ENCODE measurements around the gene SULF2.

SULF2 gene

DNA sequence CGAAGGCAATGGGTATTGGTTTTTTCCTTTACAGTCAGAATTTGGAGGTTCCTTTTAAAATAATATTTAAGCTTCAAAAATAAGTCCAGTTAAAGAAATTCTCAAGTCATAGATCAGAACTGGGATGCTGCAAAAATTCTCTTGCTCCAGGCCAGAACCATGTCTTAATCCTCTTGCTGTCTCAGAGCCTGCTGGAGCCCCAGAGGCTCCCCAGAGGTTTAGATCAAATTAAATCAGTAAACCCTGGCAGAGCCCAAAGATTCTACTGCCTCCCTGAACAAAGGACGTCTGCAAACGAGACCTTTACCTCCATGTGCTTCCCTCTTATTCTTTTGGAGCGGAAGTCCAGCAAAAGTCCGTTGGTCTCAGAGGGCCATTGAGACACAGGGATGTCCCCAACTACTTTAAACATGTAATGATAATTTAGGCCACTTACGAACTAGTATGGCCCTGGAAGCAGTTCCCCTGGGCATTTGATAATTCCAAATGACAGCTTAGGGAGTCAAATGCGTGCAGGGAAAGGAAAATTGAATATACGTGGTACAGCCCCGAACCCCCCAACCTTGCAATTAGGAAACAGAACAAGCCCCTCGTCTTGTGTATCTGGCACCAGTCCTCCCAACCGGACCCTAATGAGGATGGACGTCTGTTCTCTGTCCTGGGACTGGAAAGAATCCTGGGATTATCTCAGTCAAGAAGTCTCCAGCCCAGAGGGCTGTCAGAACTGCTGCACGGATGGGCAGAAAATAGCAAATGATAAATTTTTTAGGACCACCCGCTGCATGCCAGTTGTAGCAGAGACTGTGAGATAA is 31.5 kb downstream of the SULF2 start:
- TF ChIP-seq RAD21 (IDR thresholded peaks at IDR 0.05; ENCODE audit: low read depth) (no peak), CREB1 (IDR thresholded peaks at IDR 0.05; ENCODE audit: low read depth) (no peak), TEAD4 (IDR thresholded peaks at IDR 0.05) (no peak), TAF1 (IDR thresholded peaks at IDR 0.05; ENCODE audit: low read depth) (no peak), EGR1 (IDR thresholded peaks at IDR 0.05) (no peak), ZBTB7A (IDR thresholded peaks at IDR 0.05; ENCODE audit: low read depth) (no peak), YY1 (IDR thresholded peaks at IDR 0.05; ENCODE audit: low read depth) (no peak)

DNA sequence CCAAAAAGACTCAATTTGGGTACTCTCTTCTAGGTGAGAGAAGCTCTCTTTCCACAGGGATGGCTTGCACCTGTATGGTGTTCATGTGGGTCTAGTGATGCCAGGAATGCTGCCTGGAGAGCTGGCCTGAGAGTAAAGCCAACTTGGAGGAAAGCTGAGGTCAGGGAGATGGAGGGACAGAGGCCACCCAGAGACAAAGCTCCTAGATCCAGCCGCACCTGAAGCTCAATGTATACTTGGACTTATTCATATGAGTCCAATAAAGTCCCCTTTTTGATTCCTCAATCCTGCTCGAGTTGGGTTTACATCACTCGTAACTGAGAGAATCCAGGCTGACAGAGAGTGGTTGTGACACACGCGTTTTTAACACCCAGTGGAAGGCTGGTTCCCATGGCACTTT is 33.8 kb downstream of the SULF2 start:
- no peak for TF ChIP-seq TAF1 (IDR thresholded peaks at IDR 0.05; ENCODE audit: low read depth)
- TF ChIP-seq, protein P1, sequence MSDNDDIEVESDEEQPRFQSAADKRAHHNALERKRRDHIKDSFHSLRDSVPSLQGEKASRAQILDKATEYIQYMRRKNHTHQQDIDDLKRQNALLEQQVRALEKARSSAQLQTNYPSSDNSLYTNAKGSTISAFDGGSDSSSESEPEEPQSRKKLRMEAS (IDR thresholded peaks at IDR 0.05) = no peak
- no peak for TF ChIP-seq TCF12 (IDR thresholded peaks at IDR 0.05; ENCODE audit: low read depth)
- TF ChIP-seq EGR1 (IDR thresholded peaks at IDR 0.05) = no peak
- TF ChIP-seq CEBPB (IDR thresholded peaks at IDR 0.05) = no peak
- TF ChIP-seq EP300 (IDR thresholded peaks at IDR 0.05; ENCODE audit: borderline replicate concordance) = no peak

DNA sequence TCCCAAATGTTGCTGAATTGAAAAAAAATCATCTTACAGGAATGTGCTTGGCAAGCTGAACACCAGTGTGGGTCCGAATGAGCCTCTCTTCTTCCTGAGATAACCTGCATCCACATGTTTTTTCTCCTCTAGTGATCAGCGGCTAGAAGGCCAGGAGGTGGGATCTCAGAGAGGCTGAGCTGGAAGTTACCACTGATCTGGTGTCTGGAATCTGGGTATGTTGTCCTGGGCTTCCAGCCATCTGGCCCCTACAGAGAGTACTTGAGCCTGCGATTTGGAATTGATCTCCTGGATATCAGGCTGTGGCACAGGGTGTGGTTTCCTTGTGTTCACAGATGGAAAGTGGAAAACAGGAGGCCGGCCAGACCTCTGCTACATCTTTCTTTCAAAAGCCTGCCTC is 35.9 kb downstream of the SULF2 start:
- TF ChIP-seq, protein P1 (IDR thresholded peaks at IDR 0.05) = no peak
- no peak for TF ChIP-seq TAF1 (IDR thresholded peaks at IDR 0.05; ENCODE audit: low read depth)
- no peak for TF ChIP-seq ZBTB7A (IDR thresholded peaks at IDR 0.05; ENCODE audit: low read depth)
- no peak for TF ChIP-seq TCF12 (IDR thresholded peaks at IDR 0.05; ENCODE audit: low read depth)

DNA sequence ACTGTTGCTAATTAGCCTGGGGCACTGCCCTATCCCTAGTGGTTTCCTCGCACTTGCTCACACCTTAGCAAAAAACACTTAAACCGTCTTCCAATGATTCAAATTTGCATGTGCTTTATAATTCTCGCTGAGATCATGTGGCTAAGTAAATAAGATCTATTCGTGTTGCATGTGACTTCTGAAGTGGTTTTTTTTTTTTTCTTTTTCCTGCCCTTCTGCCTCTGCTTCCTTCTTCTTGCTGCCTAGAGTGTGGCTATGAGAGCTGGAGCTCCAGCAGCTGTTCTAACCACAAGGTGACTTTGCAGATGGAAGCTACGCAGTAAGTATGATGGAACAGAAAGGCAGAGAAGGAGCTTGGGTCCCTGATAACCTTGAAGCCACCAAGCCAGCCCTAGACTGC is 36.5 kb downstream of the SULF2 start:
- no peak for TF ChIP-seq NFIC (IDR thresholded peaks at IDR 0.05)
- no peak for TF ChIP-seq ZBTB7A (IDR thresholded peaks at IDR 0.05; ENCODE audit: low read depth)
- no peak for TF ChIP-seq TCF12 (IDR thresholded peaks at IDR 0.05; ENCODE audit: low read depth)
- TF ChIP-seq TAF1 (IDR thresholded peaks at IDR 0.05; ENCODE audit: low read depth) = no peak
- TF ChIP-seq RAD21 (IDR thresholded peaks at IDR 0.05; ENCODE audit: low read depth) = no peak
- TF ChIP-seq, protein P2, sequence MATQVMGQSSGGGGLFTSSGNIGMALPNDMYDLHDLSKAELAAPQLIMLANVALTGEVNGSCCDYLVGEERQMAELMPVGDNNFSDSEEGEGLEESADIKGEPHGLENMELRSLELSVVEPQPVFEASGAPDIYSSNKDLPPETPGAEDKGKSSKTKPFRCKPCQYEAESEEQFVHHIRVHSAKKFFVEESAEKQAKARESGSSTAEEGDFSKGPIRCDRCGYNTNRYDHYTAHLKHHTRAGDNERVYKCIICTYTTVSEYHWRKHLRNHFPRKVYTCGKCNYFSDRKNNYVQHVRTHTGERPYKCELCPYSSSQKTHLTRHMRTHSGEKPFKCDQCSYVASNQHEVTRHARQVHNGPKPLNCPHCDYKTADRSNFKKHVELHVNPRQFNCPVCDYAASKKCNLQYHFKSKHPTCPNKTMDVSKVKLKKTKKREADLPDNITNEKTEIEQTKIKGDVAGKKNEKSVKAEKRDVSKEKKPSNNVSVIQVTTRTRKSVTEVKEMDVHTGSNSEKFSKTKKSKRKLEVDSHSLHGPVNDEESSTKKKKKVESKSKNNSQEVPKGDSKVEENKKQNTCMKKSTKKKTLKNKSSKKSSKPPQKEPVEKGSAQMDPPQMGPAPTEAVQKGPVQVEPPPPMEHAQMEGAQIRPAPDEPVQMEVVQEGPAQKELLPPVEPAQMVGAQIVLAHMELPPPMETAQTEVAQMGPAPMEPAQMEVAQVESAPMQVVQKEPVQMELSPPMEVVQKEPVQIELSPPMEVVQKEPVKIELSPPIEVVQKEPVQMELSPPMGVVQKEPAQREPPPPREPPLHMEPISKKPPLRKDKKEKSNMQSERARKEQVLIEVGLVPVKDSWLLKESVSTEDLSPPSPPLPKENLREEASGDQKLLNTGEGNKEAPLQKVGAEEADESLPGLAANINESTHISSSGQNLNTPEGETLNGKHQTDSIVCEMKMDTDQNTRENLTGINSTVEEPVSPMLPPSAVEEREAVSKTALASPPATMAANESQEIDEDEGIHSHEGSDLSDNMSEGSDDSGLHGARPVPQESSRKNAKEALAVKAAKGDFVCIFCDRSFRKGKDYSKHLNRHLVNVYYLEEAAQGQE (IDR thresholded peaks at IDR 0.05; ENCODE audit: low read depth) = no peak
- TF ChIP-seq FOXM1 (IDR thresholded peaks at IDR 0.05; ENCODE audit: borderline replicate concordance, low read depth) = no peak
- no peak for TF ChIP-seq CEBPB (IDR thresholded peaks at IDR 0.05)
- no peak for TF ChIP-seq TEAD4 (IDR thresholded peaks at IDR 0.05)
- TF ChIP-seq, protein P3, sequence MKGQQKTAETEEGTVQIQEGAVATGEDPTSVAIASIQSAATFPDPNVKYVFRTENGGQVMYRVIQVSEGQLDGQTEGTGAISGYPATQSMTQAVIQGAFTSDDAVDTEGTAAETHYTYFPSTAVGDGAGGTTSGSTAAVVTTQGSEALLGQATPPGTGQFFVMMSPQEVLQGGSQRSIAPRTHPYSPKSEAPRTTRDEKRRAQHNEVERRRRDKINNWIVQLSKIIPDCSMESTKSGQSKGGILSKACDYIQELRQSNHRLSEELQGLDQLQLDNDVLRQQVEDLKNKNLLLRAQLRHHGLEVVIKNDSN (IDR thresholded peaks at IDR 0.05) = no peak
- no peak for TF ChIP-seq EGR1 (IDR thresholded peaks at IDR 0.05)
- TF ChIP-seq, protein P1 (IDR thresholded peaks at IDR 0.05) = no peak
- no peak for TF ChIP-seq YY1 (IDR thresholded peaks at IDR 0.05; ENCODE audit: low read depth)

DNA sequence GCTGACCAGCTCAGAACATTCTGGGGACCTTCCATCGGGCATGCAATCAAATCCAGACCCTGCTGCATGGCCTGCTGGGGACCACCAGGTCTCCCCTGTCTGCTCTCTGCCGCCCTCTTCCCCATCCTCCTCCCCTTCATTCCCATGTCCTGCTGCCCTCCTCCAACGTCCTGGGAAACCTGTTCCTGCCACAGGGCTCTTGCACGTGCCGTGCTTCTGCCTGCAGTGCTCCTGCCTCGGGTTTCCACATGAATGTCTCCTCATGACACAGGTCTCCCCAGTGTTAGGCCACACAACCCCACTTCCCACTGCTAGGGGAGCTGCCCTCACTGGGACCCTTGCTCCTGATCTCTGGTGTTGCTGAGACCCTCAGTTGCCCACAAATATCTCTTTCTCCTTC is 37.2 kb downstream of the SULF2 start:
- TF ChIP-seq RAD21 (IDR thresholded peaks at IDR 0.05; ENCODE audit: low read depth) (no peak), TEAD4 (IDR thresholded peaks at IDR 0.05) (no peak), ZBTB7A (IDR thresholded peaks at IDR 0.05; ENCODE audit: low read depth) (no peak), EP300 (IDR thresholded peaks at IDR 0.05; ENCODE audit: borderline replicate concordance) (no peak), CREB1 (IDR thresholded peaks at IDR 0.05; ENCODE audit: low read depth) (no peak), YY1 (IDR thresholded peaks at IDR 0.05; ENCODE audit: low read depth) (no peak), TCF12 (IDR thresholded peaks at IDR 0.05; ENCODE audit: low read depth) (no peak), EGR1 (IDR thresholded peaks at IDR 0.05) (no peak), TAF1 (IDR thresholded peaks at IDR 0.05; ENCODE audit: low read depth) (no peak), FOXM1 (IDR thresholded peaks at IDR 0.05; ENCODE audit: borderline replicate concordance, low read depth) (no peak)
- TF ChIP-seq, protein P1 (IDR thresholded peaks at IDR 0.05) = no peak
- TF ChIP-seq, protein P2 (IDR thresholded peaks at IDR 0.05; ENCODE audit: low read depth) = no peak

DNA sequence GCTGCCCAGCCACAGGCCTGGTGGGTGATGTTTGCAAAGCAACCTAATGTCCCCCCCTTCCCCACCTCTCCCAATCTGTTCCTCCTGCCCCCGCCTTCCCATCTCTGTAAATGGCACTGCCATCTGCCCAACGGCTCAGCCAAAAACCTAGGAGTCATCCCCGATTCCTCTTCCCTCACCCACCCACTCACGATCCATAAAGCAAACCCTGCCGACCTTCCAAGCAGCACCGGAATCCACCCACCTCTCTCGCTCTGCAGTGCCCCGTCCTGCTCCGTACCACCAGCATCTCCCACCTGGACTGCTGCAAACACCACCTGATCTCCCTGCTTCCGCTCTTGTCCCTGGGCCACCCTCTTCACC is 37.6 kb downstream of the SULF2 start:
- no peak for TF ChIP-seq YY1 (IDR thresholded peaks at IDR 0.05; ENCODE audit: low read depth)
- no peak for TF ChIP-seq RAD21 (IDR thresholded peaks at IDR 0.05; ENCODE audit: low read depth)
- no peak for TF ChIP-seq TCF12 (IDR thresholded peaks at IDR 0.05; ENCODE audit: low read depth)
- no peak for TF ChIP-seq EGR1 (IDR thresholded peaks at IDR 0.05)
- no peak for TF ChIP-seq EP300 (IDR thresholded peaks at IDR 0.05; ENCODE audit: borderline replicate concordance)
- TF ChIP-seq ZBTB7A (IDR thresholded peaks at IDR 0.05; ENCODE audit: low read depth) = no peak
- no peak for TF ChIP-seq TAF1 (IDR thresholded peaks at IDR 0.05; ENCODE audit: low read depth)
- TF ChIP-seq NFIC (IDR thresholded peaks at IDR 0.05) = no peak
- TF ChIP-seq CREB1 (IDR thresholded peaks at IDR 0.05; ENCODE audit: low read depth) = no peak
- TF ChIP-seq, protein P1 (IDR thresholded peaks at IDR 0.05) = no peak
- TF ChIP-seq CEBPB (IDR thresholded peaks at IDR 0.05) = no peak
- no peak for TF ChIP-seq FOXM1 (IDR thresholded peaks at IDR 0.05; ENCODE audit: borderline replicate concordance, low read depth)
- TF ChIP-seq, protein P2 (IDR thresholded peaks at IDR 0.05; ENCODE audit: low read depth) = no peak
- TF ChIP-seq, protein P3 (IDR thresholded peaks at IDR 0.05) = no peak
- no peak for TF ChIP-seq TEAD4 (IDR thresholded peaks at IDR 0.05)
